PC-9 (cell line): ENCODE measurements around the gene KCTD14. TPM values are rescaled to one million over a fixed set of nuclear protein-coding genes. Genes with fewer than 3 reads are reported as not detected.
A peak's percentile ranks its signal among the peaks of the same experiment; 100 is the strongest.

Source experiments
- BruUV-seq: library from RNA; stranded (reverse); fragments of 400-500 nt; replicated peaks from 2 replicates; lab custom pipeline; 2021; lab: Mats Ljungman, UMichigan
- CTCF ChIA-PET: fragments of 300-600 bp; sonication (Branson Sonifier 250); formaldehyde crosslinking; loops from one replicate; lab custom pipeline; 2022; ENCODE audit warnings: antibody characterized with exemption; lab: Charles Lee
- POLR2A ChIA-PET: fragments of 300-600 bp; sonication (Branson Sonifier 250); formaldehyde crosslinking; loops from one replicate; lab custom pipeline; 2022; ENCODE audit warnings: antibody characterized with exemption; ENCODE audit not compliant: unreplicated experiment; lab: Charles Lee
- DNase-seq, 2 experiments: peaks; one replicate each; pipeline versions ENCODE4 v3.0.0 to v3.0.0-alpha.2; 2015 to 2022; ENCODE audit warnings: mixed read lengths in 1 of 2
- H2AFZ ChIP-seq: fragments of 200-600 bp; sonication (generic); 2 replicates; pipeline ENCODE4 v1.8.1; 2017; ENCODE audit warnings: antibody characterized with exemption
- H3F3A ChIP-seq: fragments of 200-600 bp; sonication (generic); 2 replicates; pipeline ENCODE4 v1.8.1; 2017; ENCODE audit warnings: antibody characterized with exemption, mild to moderate bottlenecking, low read depth; ENCODE audit not compliant: insufficient read depth
- H3K27ac ChIP-seq: fragments of 200-600 bp; sonication (generic); 2 replicates; pipeline ENCODE4 v1.6.1; 2016; ENCODE audit warnings: mixed run types
- H3K27me3 ChIP-seq: fragments of 200-600 bp; sonication (generic); 2 replicates; pipeline ENCODE4 v1.6.1; 2016; ENCODE audit warnings: low read depth, mixed run types; ENCODE audit not compliant: insufficient read depth
- H3K36me3 ChIP-seq: fragments of 200-600 bp; sonication (generic); 2 replicates; pipeline ENCODE4 v1.6.1; 2016; ENCODE audit warnings: low read depth, mixed run types
- H3K4me1 ChIP-seq: fragments of 200-600 bp; sonication (generic); replicated peaks from 2 replicates; pipeline ENCODE4 v1.6.1; 2016; ENCODE audit warnings: mixed run types; ENCODE audit not compliant: insufficient read depth
- H3K4me2 ChIP-seq: fragments of 200-600 bp; sonication (generic); 2 replicates; pipeline ENCODE4 v1.6.1; 2017; ENCODE audit warnings: mixed run types
- H3K4me3 ChIP-seq: fragments of 200-600 bp; sonication (generic); 2 replicates; pipeline ENCODE4 v1.6.1; 2016; ENCODE audit warnings: mixed run types
- H3K79me2 ChIP-seq: fragments of 200-600 bp; sonication (generic); 2 replicates; pipeline ENCODE4 v1.6.1; 2017; ENCODE audit warnings: low read depth, mixed run types
- H3K9me2 ChIP-seq: fragments of 200-600 bp; sonication (generic); 2 replicates; pipeline ENCODE4 v1.8.1; 2017; ENCODE audit warnings: mild to moderate bottlenecking; ENCODE audit not compliant: insufficient read depth
- H3K9me3 ChIP-seq: fragments of 200-600 bp; sonication (generic); 2 replicates; pipeline ENCODE4 v1.8.1; 2016; ENCODE audit warnings: low read depth; ENCODE audit not compliant: insufficient read depth
- H4K20me1 ChIP-seq: fragments of 200-600 bp; sonication (generic); 2 replicates; pipeline ENCODE4 v1.8.1; 2017; ENCODE audit not compliant: insufficient read depth
- CTCF ChIP-seq: fragments of 200-600 bp; sonication (generic); conservative IDR thresholded peaks from 2 replicates; pipeline ENCODE4 v1.6.1; 2017; ENCODE audit warnings: mixed run types, antibody characterized with exemption, mild to moderate bottlenecking, moderate library complexity
- EZH2 ChIP-seq: fragments of 200-600 bp; sonication (generic); IDR thresholded peaks from 2 replicates; pipeline ENCODE4 v1.8.0; 2017; ENCODE audit warnings: antibody characterized with exemption, low read depth
- intact Hi-C: fragments of 100-400 bp; cut with micrococcal nuclease; formaldehyde crosslinking; loops from one replicate; pipeline ENCODE4 v1.10.0; 2022; ENCODE audit not compliant: unreplicated experiment
- total RNA-seq: library from RNA; stranded (reverse); gene quantifications from 2 replicates; pipeline ENCODE4 v1.2.3, GENCODE V29; 2021

KCTD14 gene
- total RNA-seq, 1 experiment from 2014 or later = 21.3 TPM

GRCh38 chr11:78039919-78040671 lies 17.0 kb upstream of the KCTD14 start:
- ChIA-PET CTCF (interaction anchor here (0.6 to 1.2 kb wide), 3 partner anchors 30 to 113 kb away, joined by 3 to 6 read pairs (median 5); partner anchors contain the start of gene INTS4), POLR2A (interaction anchor here (0.5 to 0.7 kb wide), 5 partner anchors 12 to 521 kb away, joined by 3 to 31 read pairs (median 7); no protein-coding TSS in a partner anchor)
- Histone ChIP-seq H2AFZ (peak overlapping the region; percentile 85), H3K4me1 (peaks cover 54% of the 10 kb centered on the region), H3K79me2 (no peaks in the 10 kb centered on the region), H4K20me1 (no peaks in the 10 kb centered on the region), H3K4me2 (peak overlapping the region; percentile 85), H3K27ac (peak overlapping the region; percentile 90), H3K27me3 (no peaks in the 10 kb centered on the region), H3K9me2 (no peaks in the 10 kb centered on the region), H3K36me3 (no peaks in the 10 kb centered on the region), H3K9me3 (no peaks in the 10 kb centered on the region), H3F3A (peaks cover 42% of the 10 kb centered on the region; the same call in 1 of the 2 replicates), H3K4me3 (peak overlapping the region; percentile 37; the same call in 1 of the 2 replicates)
- DNase-seq = peak; percentile 87 to 92
- intact Hi-C loops = loop anchor here (1.0 to 10.0 kb wide), 2 partner anchors 10 to 375 kb away; partner anchors contain the start of gene GAB2
- BruUV-seq = no TSS peak
- TF ChIP-seq EZH2 (no peak), CTCF (no peak)

- Histone ChIP-seq H2AFZ (peak overlapping the region; percentile 85), H4K20me1 (no peaks in the 10 kb centered on the region), H3K79me2 (no peaks in the 10 kb centered on the region), H3K27me3 (no peaks in the 10 kb centered on the region), H3K27ac (peak overlapping the region; percentile 90), H3K9me3 (no peaks in the 10 kb centered on the region), H3K9me2 (no peaks in the 10 kb centered on the region), H3K4me1 (peaks cover 54% of the 10 kb centered on the region), H3F3A (peaks cover 42% of the 10 kb centered on the region; the same call in 1 of the 2 replicates), H3K4me2 (peak overlapping the region; percentile 85), H3K36me3 (no peaks in the 10 kb centered on the region), H3K4me3 (peak overlapping the region; percentile 37; the same call in 1 of the 2 replicates)
- no peak for TF ChIP-seq EZH2
- TF ChIP-seq CTCF = no peak
- ChIA-PET POLR2A (interaction anchor here (0.5 to 0.7 kb wide), 4 partner anchors 50 to 521 kb away, joined by 3 to 31 read pairs (median 8); no protein-coding TSS in a partner anchor), CTCF (interaction anchor here (0.6 to 1.0 kb wide), 3 partner anchors 29 to 113 kb away, joined by 3 to 5 read pairs (median 3); no protein-coding TSS in a partner anchor)
- DNase-seq = no peak
- TSS peak; percentile 26 for BruUV-seq
- intact Hi-C loops = no loop called here
Observed at GRCh38 chr11:78039391-78039918, 16.4 kb upstream of the KCTD14 start.

- Histone ChIP-seq H3K9me2 (no peaks in the 10 kb centered on the region), H3K27ac (peak overlapping the region; percentile 90), H3K4me1 (peaks cover 54% of the 10 kb centered on the region), H3K9me3 (no peaks in the 10 kb centered on the region), H3K27me3 (no peaks in the 10 kb centered on the region), H2AFZ (no peak overlapping the region), H3K4me2 (no peak overlapping the region), H3K79me2 (no peaks in the 10 kb centered on the region), H3F3A (peaks cover 42% of the 10 kb centered on the region; the same call in 1 of the 2 replicates), H3K4me3 (no peak overlapping the region), H4K20me1 (no peaks in the 10 kb centered on the region), H3K36me3 (no peaks in the 10 kb centered on the region)
- TF ChIP-seq EZH2 (no peak), CTCF (no peak)
- intact Hi-C loops = no loop called here
- POLR2A ChIA-PET = no interaction called here
- BruUV-seq = no TSS peak
- CTCF ChIA-PET = interaction anchor here (0.6 to 0.7 kb wide), 2 partner anchors 29 to 37 kb away, joined by 3 to 4 read pairs; no protein-coding TSS in a partner anchor
- DNase-seq = no peak
Observed at GRCh38 chr11:78038697-78039313, 15.7 kb upstream of the KCTD14 start.
